A673 (cell line): ENCODE results near the gene RNF115. TPM values are rescaled to one million over a fixed set of nuclear protein-coding genes. Genes with fewer than 3 reads are reported as not detected.

Experiments used
- Bru-seq: library from RNA; stranded (reverse); fragments of 400-500 nt; gene quantifications from one replicate; lab custom pipeline; 2021; lab: Mats Ljungman, UMichigan
- BruChase-seq, 2 experiments: library from RNA; stranded (reverse); fragments of 400-500 nt; gene quantifications; one replicate each; lab custom pipeline; 2021; lab: Mats Ljungman, UMichigan
- BruUV-seq: library from RNA; stranded (reverse); fragments of 400-500 nt; replicated peaks from 2 replicates; lab custom pipeline; 2021; lab: Mats Ljungman, UMichigan
- CTCF ChIA-PET: fragments of 300-600 bp; sonication (Branson Sonifier 250); formaldehyde crosslinking; loops from one replicate; lab custom pipeline; 2022; ENCODE audit warnings: antibody characterized with exemption; lab: Charles Lee
- POLR2A ChIA-PET: fragments of 300-600 bp; sonication (Branson Sonifier 250); formaldehyde crosslinking; loops from one replicate; lab custom pipeline; 2022; ENCODE audit warnings: antibody characterized with exemption; ENCODE audit not compliant: low non-redundant PET; lab: Charles Lee
- DNase-seq: peaks from one replicate; pipeline ENCODE4 v3.0.0-alpha.2; 2015; ENCODE audit warnings: low spot score
- H3K27ac ChIP-seq: fragments of 200-600 bp; sonication (generic); 2 replicates; pipeline ENCODE4 v1.5.1; 2016; ENCODE audit warnings: mixed run types, low read depth, mild to moderate bottlenecking, mixed read lengths, antibody characterized with exemption, low read length; ENCODE audit not compliant: poor library complexity, severe bottlenecking
- H3K27me3 ChIP-seq: fragments of 200-600 bp; sonication (generic); replicated peaks from 2 replicates; pipeline ENCODE4 v1.6.1; 2017; ENCODE audit warnings: mixed run types, low read depth, mild to moderate bottlenecking, mixed read lengths, antibody characterized with exemption, low read length; ENCODE audit not compliant: insufficient read depth, poor library complexity
- H3K36me3 ChIP-seq: fragments of 200-600 bp; sonication (generic); 2 replicates; pipeline ENCODE4 v1.6.1; 2016; ENCODE audit warnings: mixed run types, mild to moderate bottlenecking, mixed read lengths, antibody characterized with exemption, low read length; ENCODE audit not compliant: insufficient read depth, poor library complexity, severe bottlenecking
- H3K4me1 ChIP-seq: fragments of 200-600 bp; sonication (generic); 2 replicates; pipeline ENCODE4 v1.6.1; 2017; ENCODE audit warnings: mixed run types, mild to moderate bottlenecking, mixed read lengths, antibody characterized with exemption, low read length; ENCODE audit not compliant: insufficient read depth, poor library complexity, severe bottlenecking
- H3K4me3 ChIP-seq: fragments of 200-600 bp; sonication (generic); 2 replicates; pipeline ENCODE4 v1.5.1; 2016; ENCODE audit warnings: low read depth, mixed run types, mild to moderate bottlenecking, mixed read lengths, low read length; ENCODE audit not compliant: poor library complexity, severe bottlenecking
- H3K9me3 ChIP-seq: fragments of 200-600 bp; sonication (generic); 2 replicates; pipeline ENCODE4 v1.6.1; 2016; ENCODE audit warnings: mixed run types, low read depth, mild to moderate bottlenecking, mixed read lengths, antibody characterized with exemption, low read length; ENCODE audit not compliant: poor library complexity, severe bottlenecking
- CTCF ChIP-seq: fragments of 300-800, 200-600 bp; sonication (generic); conservative IDR thresholded peaks from 2 replicates; pipeline ENCODE4 v1.5.1; 2017; ENCODE audit warnings: low read depth, mild to moderate bottlenecking, antibody characterized with exemption, low read length, moderate library complexity, mixed read lengths
- EZH2 ChIP-seq: fragments of 200-600 bp; sonication (generic); IDR thresholded peaks from 2 replicates; pipeline ENCODE4 v1.6.1; 2017; ENCODE audit warnings: borderline replicate concordance, low read depth, mild to moderate bottlenecking, mixed read lengths, antibody characterized with exemption, low read length; ENCODE audit not compliant: poor library complexity, severe bottlenecking
- intact Hi-C: fragments of 100-400 bp; cut with micrococcal nuclease; formaldehyde crosslinking; loops from one replicate; pipeline ENCODE4 v1.10.0; 2022; ENCODE audit not compliant: unreplicated experiment
- long read RNA-seq: library from polyadenylated mRNA; stranded (forward); transcript quantifications from one replicate; pipeline ENCODE4 v2.0.0, GENCODE V29; 2022
- total RNA-seq: library from RNA; stranded (reverse); gene quantifications from 2 replicates; pipeline ENCODE4 v1.2.3, GENCODE V29; 2021

RNF115 gene
- total RNA-seq = 15.3 and 18.0 TPM in 2 replicates
- percentile 80 among the genes with signal in this experiment for Bru-seq, nascent RNA
- percentile 80 among the genes with signal in this experiment for BruChase-seq, experiment 1, labeled RNA remaining after a 2-hour chase
- percentile 83 among the genes with signal in this experiment for BruChase-seq, experiment 2, labeled RNA remaining after a 6-hour chase
- long read RNA-seq, full-length matches to known transcripts = 44 of 60 reads
- long read RNA-seq, partial matches to known transcripts = 1 of 60 reads
- long read RNA-seq, other reads (novel, unspliced or antisense) = 15 of 60 reads

GRCh38 chr1:145823565-145824498 is at the start of gene RNF115, which contains the start of gene POLR3C:
TSS of gene RNF115 (minus strand) at chr1:145824095. CDS start at chr1:145823873, 222 bp downstream.
TSS of gene POLR3C (plus strand) at chr1:145824200. CDS start at chr1:145825777, 1,577 bp downstream.
- Histone ChIP-seq H3K4me3 (peak within 1 kb of the TSS; percentile 85), H3K27me3 (no peaks in the 10 kb centered on the region), H3K4me1 (peaks cover 10% of the 10 kb centered on the region), H3K36me3 (peaks cover 31% of the 10 kb centered on the region), H3K9me3 (no peaks in the 10 kb centered on the region), H3K27ac (peak within 1 kb of the TSS; percentile 90)
- ChIA-PET POLR2A (interaction anchor here (0.6 to 0.9 kb wide), 2 partner anchors 21 kb away, joined by 3 read pairs; partner anchors contain the start of gene NUDT17), CTCF (interaction anchor here (1.1 kb wide), 1 partner anchor 102 kb away, joined by 5 read pairs; no protein-coding TSS in a partner anchor)
- no peak for TF ChIP-seq EZH2
- no peak for TF ChIP-seq CTCF
- intact Hi-C loops = loop anchor here (2.0 kb wide), 1 partner anchor 15 kb away; no protein-coding TSS in a partner anchor
- DNase-seq = peak; percentile 98
- no TSS peak for BruUV-seq

- Histone ChIP-seq H3K27me3 (no peaks in the 10 kb centered on the region), H3K27ac (no peak overlapping the region), H3K9me3 (no peaks in the 10 kb centered on the region), H3K4me3 (no peak overlapping the region), H3K36me3 (no peaks in the 10 kb centered on the region), H3K4me1 (no peaks in the 10 kb centered on the region)
- ChIA-PET CTCF (interaction anchor here (0.6 kb wide), 1 partner anchor 33 kb away, joined by 5 read pairs; no protein-coding TSS in a partner anchor), POLR2A (no interaction called here)
- TF ChIP-seq EZH2 (no peak), CTCF (no peak)
- intact Hi-C loops = no loop called here
- no TSS peak for BruUV-seq
- DNase-seq = no peak
These were observed 48.4 kb upstream of the RNF115 start for GRCh38 chr1:145871994-145872924.
